Activated CD4-positive, alpha-beta T cell treated with anti-CD3 and anti-CD28 coated beads, Interleukin-10, Interleukin-2, amounts not matched to agents 100 ng/mL and 50 ng/mL, durations not matched to agents 16 hours and 8 hours (primary cell): Measurements from ENCODE around the gene CCDC88C.

ENCODE experiments used
- DNase-seq: peaks from one replicate; pipeline ENCODE4 v3.0.0-alpha.2; 2020

The CCDC88C gene

GRCh38 chr14:91342206-91342760 lies 75.3 kb downstream of the CCDC88C start:
- no peak for DNase-seq

DNA sequence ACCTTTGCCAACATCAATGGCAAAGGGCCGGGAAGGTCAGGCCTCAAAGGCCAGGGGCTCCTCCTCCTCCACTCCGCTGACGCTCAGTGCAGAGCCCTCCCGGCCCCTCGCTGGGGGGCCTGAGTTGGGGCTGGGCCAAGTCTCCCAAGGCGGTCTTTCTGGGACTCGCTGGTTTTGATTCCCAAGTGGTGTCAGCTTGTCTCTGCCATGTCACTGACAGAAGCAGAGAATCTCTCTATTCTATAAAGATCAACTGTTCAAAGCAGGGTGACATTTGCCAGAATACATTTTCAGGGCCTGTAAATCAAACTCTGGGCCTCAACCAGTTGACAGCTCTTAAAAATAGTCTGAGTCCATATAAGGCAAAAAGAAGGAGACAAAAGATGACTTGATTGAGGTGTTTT lies 75.9 kb downstream of the CCDC88C start:
- no peak for DNase-seq

DNA sequence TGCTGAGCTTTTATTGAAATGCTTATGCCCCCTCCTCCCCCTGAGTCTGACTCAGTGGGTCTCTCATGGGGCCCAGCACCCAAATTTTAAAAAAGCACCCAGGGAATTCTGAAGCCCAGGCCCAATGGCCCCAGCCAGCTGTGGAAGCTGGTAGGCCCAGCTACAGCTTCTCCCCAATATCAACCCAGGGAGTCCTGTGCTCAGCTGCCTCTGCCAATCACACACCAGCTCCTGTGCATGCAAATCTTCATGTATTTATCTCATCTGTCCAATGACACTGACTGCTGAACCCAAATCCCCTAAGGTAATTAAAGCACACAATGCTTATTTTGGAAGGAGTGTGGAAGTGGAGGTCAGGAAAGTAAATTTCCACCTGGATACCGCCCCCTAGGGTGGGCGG lies 76.3 kb downstream of the CCDC88C start:
- no peak for DNase-seq

DNA sequence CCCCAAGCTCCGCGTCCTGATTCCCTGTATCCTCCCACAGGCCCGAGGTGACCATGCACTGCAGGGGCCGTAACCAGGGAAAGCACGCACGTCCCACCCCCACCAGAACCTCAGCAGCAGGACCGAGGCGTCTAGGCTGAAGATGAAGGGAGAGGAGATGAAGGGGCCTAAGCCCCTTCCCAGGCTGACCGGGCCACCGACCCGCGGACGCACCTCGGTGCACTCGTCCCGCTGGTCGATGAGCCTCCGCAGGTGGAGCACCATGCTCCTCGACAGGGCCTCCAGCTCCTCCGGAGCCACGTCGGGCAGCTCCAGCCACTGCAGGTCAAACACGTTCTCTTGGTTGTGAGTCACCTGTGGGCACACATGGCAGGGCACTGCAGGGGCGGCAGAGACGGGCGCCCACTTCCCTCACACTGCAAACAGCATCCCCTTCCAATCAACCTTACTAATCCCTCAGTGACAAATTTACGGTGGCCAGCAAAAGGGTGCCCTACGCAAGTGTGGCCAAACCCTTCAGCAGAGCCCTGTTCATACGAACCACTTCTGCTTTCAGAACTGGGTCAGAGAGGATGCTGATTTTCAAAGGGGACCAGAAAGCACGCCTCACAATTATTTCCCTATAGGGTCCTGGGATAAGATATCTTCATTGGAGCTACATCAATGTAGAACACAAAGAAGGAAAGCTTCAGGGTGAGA lies 77.8 kb downstream of the CCDC88C start:
- no peak for DNase-seq

GRCh38 chr14:91339076-91339475 lies 78.5 kb downstream of the CCDC88C start:
- no peak for DNase-seq

DNA sequence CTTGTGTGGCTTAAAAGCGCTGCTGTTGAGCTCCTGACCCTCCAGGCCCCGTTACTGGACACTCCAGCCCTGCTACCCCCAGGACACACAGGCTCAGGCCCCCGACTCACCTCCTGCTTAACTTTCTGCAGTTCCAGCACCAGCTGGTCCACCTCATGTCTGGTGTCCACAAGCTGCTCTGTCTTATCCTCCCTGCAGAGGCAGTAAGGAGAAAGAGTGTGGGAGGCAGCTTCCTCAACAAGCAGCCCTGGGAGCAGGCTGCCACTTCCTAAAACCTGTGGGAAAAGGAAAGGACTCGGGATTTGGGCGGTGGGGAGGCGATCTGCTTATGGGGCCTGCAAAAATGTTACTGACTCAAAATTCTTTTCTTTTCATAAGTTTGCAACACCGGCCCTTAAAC lies 79.2 kb downstream of the CCDC88C start:
- no peak for DNase-seq

DNA sequence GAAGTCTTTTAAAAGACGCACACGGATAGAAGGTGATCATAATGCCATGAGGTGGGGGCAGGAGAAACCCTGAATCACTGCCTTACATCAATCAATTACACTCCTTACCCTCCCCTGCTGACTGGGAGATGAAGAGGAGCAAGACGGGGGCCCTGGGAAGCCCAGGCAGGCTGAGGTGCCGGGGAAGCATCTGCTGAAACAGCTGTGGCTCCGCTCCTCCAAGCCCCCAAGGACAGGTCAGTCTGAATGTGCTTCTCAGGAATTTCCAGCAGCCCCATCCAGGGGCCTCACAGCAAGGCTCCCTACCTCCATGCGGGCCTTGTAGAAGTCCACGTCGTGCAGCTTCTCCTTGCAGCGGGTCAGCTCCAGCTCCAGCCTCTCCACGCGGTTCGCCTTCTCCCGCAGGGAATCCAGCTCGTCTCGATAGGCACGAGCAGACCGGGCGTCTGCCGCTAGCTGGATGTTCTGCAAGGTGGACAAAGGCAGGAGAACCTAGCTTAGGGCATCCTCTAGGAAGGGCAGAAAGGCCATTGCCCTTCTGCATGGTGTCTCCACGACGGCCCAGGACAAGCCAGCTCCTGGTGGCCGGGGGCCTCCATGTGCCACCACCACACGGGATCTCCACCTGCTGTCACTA lies 79.8 kb downstream of the CCDC88C start:
- no peak for DNase-seq

- DNase-seq, result no peak
Measured at GRCh38 chr14:91336093-91336450, 81.5 kb downstream of the CCDC88C start.

DNA sequence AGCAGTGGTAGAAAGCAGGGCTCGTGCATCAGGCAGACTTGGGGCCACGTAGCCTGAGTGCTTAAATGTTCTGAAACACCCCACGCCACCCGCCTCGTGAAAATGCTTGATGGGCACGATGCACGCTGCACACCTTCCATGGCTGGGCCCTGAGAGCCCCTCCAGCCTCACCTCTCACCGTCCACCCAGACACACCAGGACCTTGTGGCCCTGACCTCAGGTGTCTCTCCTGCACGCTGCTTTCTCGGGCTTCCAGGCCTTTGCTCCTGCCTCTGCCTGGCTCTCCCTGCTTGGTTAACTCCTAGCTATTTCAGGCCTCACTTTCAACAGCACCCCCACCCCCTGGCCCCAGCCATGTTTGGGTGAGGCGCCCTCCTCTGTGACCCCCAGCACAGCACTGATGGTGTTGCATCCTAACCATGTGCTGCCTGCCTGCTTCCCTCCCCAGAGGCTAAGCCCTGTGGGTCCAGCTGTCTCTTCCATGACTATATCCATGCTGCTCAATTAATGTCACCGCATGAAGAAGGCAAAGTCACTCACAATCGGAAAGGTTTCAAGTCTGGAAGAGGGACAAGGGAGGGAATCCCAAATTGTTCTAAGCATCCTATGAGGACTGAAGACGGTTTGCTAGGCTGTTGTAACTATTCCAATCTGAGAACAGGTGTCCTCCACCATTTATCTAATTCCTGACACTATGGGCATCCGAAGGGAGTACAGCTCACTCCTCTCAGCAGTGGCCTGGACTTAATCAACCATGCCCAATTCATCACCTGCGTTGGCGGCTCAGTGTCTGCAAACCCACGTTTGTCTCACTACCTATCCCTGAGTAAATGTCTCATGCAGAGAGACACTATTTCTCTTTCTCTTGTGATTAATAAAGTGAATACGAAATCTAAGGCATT lies 82.2 kb downstream of the CCDC88C start:
- no peak for DNase-seq

- no peak for DNase-seq
Measured at GRCh38 chr14:91333650-91334039, 84.0 kb downstream of the CCDC88C start.

DNA sequence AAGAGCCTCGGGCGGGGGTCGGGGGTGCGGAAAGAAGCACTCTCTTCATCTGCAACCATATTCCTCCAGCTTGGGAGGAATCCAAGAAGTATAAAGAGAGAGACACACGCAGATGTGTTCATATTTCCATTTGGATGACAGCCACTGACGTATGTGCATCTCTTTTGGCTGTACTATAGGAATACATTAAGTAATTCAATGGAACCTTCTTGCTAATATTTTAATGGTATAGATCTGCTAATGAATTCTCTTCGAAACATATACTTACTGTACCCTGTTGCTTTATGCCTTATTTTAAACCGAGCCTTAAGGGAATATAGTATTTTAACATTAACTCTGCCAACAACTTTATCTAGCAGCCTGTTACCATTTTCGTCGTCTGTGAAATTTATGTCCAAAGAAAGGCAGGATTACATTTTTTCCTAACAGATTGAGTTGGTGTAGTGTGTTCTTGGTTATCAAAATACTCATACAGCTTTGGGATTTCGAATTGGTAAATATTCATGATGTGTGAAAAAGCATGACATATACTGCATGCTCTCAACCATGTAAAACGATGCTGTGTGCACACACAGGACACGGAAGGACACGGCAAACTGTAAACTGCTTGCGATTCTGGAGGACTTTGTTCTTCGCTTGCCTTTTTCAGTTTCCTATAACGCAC lies 84.5 kb downstream of the CCDC88C start:
- DNase-seq, result no peak

DNA sequence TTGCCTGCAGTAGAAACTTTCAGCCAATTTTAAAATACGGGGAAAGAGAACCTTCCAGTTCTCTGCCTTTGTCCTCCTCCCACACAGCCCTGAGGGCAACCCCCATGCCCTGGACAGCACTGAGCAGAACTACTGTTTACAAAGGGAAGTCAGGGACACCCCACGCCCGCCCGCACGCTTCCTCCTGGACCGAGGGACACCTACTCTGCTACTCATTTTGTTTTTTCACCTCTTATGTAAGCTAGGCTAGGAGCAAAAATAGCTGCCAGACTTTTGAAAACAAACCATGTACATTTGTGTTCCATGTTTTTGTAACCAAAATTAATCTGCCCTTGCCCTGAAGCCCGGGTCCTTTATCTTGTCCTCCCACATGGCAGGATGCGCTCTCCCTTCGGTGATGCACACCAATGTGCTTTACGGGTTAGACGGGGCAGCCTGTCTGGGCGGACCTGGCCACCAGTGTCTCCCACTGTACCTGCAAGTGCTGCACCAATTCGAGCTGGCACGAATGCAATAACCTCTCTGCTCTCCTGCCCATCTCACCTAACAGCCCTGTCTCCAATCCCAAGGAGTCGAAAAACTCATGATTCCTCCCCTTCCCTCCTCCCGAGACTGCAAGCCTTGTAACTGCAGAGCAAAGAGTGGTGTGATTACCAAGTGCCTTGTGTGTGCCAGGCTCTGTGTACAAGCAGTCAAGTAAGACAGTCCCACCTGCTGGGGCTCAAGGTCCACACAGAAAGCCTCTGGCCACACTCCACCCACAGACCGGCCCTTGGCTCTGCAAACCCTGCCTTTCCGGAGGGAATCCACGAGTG lies 85.2 kb downstream of the CCDC88C start:
- DNase-seq, result no peak

DNA sequence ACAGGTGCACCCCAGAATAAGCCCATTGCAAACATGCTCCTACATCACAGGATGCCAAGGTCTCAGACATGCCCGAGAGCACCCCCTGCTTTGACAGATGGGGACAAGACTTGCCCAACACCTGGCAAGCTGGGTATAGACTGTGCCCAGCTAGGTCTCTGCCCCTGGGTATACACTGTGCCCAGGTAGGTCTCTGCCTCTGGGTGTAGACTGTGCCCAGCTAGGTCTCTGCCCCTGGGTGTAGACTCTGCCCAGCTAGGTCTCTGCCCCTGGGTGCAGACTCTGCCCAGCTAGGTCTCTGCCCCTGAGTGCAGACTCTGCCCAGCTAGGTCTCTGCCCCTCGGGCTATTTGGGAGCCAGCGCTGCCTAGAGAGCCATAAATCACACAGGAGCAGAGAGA lies 85.9 kb downstream of the CCDC88C start:
- no peak for DNase-seq

- no peak for DNase-seq
Measured at GRCh38 chr14:91330856-91331255, 86.8 kb downstream of the CCDC88C start.

DNA sequence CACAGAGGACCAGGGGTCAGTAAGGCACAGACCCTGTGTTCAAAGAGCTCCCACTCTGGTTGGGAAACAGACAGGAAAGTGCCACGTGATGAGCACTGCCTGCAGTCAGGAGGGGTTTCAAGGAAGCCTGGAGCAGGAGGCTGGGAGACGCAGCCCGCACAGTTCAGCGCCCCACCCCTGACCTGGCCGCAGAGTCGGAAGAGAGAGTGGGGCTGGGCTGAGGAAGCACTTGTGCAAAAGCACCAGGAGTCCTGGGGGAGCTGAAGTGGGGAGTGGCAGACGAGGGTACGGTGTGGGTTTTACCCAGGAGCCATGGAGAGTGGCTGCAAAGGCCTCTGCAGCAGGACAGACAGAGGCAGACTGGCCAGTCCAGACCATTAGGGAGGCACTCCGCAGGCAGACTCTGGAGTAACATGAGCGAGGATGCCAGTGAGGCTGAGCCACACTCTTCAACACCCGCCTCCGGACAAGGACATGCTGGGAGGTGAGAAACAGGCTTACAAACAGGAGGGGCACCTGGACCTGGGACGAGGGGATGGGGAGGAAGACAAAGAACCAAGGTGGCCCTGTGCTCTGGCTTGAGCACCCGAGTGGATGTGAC lies 87.4 kb downstream of the CCDC88C start:
- DNase-seq, result no peak

DNA sequence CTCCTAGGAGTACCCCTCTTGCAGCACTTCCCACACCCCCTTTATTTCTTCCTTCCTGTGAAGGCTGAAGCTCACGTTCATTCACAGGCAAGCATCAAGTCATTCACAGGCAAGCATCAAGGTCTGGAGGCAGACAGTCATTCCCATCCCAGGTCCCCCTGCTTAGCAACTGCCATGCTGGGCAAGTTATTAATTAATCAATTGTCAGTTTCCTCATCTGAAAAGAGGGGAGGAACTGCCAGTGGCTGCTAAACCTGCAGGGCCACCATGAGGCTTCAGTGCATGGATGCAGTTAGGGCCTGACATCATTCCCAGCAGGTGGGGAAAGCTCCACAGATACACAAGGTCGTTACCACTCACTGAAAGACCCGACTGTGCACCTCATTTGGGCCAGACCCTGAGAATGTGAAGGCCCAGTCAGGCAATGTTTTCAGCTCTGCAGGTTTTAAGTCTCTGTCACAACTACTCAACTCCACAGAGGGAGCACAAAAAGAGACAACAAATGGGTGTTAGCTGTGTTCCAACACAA lies 88.1 kb downstream of the CCDC88C start:
- DNase-seq, result no peak

DNA sequence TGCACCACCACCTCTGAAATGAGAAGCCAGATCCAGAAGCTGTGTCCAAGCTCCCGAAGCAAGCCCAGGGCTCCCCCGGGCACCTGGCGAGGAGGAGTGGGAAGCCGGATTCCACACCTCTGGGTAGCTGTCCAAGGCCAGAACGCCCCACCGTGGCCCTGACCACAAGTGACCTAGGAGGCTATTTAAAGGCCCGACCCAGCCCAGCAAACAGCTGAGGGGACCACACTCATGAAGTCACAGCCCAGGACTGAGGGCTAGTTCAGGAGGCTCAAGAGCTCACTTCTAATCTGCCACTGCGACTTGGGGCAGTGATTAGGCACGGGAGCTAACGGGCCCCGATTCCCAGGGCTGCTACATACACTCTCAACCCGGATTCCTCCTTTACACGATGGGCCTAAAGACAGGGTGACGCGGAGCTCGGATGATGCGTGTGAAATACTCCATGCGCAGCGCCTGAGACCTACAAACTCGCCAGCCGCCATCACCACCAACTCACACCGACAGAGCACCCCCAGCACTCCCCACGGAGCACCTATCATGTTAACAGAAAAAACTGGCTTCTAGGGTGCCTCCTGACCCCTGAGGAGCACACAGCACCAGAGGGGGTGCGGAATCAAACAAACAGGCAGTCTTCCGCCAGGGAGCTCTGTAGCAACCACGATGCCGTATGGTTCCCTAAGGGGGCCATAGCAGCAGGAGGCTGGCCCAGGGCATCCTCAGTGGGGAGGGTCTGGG lies 89.1 kb downstream of the CCDC88C start:
- DNase-seq, result no peak

DNA sequence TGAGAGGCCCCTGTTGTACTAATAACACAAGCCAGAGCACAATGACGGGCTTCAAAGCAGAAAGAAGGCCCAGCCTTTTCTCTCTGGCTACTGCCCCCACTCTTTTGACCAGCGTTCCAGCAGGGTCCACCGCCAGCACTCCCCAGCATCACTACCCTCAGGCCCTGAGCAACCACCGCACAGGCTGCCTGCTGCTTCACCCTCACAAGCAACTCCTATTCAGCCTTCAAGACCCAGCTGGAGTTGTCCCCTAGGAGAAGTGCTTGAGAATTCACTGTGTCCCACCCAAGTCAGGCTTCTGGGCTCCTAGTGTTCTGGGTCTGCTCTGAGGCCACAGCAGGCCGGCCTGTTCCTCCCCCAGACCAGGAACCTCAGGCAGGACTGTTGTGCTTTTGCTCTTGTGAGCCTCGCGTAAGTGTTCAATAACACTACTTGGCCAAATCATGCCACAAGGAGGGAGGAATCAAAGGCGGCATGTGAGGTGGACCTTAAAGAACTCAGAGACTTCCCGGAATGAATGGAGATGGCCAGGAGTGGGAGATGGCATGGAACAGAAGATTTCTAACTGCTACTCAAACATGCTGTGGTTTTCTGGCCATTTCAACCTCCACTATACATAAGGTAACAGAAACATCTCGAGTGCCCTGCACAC lies 89.8 kb downstream of the CCDC88C start:
- no peak for DNase-seq

GRCh38 chr14:91327250-91327595 lies 90.4 kb downstream of the CCDC88C start:
- DNase-seq, result no peak

GRCh38 chr14:91326514-91327249 lies 90.9 kb downstream of the CCDC88C start:
- DNase-seq, result no peak
